PC-3 (cell line): ENCODE measurements around the gene SYS1.

Experiments used
- EZH2 ChIP-seq: fragments of 300-600 bp; sonication (generic); IDR thresholded peaks from one replicate; pipeline ENCODE4 v1.6.1; 2017; ENCODE audit warnings: antibody characterized with exemption, mild to moderate bottlenecking, low read length; ENCODE audit not compliant: unreplicated experiment
- EZH2phosphoT487 ChIP-seq: fragments of 300-600 bp; sonication (generic); IDR thresholded peaks from 2 replicates; pipeline ENCODE4 v1.6.1; 2018; ENCODE audit warnings: mild to moderate bottlenecking, antibody characterized with exemption, low read length, borderline replicate concordance
- TF ChIP-seq, protein P1 (sequence below): fragments of 300-600 bp; sonication (generic); conservative IDR thresholded peaks from 2 replicates; pipeline ENCODE4 v1.5.1; 2017; ENCODE audit warnings: antibody characterized with exemption, low read depth, mild to moderate bottlenecking, low read length

DNA sequence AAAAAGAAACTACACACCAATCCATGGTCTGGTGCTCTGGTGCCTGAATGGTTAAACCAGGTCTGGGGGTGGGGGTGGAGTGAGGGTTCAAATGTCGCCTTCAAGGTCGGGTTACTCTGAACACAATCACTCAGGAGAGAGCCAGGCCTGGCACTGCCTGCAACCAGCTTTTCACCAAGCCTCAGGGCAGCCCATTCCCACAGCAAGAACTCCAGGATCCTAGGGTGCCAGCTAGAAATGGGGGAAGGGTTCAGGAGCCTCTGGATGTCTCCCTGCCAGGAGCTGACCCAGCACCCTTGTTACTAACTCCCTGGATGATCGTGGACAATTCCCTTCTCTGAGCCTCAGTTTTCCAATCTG, 21.4 kb upstream of the SYS1 start:
- TF ChIP-seq, protein P1, sequence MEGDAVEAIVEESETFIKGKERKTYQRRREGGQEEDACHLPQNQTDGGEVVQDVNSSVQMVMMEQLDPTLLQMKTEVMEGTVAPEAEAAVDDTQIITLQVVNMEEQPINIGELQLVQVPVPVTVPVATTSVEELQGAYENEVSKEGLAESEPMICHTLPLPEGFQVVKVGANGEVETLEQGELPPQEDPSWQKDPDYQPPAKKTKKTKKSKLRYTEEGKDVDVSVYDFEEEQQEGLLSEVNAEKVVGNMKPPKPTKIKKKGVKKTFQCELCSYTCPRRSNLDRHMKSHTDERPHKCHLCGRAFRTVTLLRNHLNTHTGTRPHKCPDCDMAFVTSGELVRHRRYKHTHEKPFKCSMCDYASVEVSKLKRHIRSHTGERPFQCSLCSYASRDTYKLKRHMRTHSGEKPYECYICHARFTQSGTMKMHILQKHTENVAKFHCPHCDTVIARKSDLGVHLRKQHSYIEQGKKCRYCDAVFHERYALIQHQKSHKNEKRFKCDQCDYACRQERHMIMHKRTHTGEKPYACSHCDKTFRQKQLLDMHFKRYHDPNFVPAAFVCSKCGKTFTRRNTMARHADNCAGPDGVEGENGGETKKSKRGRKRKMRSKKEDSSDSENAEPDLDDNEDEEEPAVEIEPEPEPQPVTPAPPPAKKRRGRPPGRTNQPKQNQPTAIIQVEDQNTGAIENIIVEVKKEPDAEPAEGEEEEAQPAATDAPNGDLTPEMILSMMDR = no peak
- TF ChIP-seq EZH2phosphoT487 (no peak), EZH2 (no peak)
